NCI-H345 (cell line): ENCODE results near the gene LMX1A.

Experiments used
- DNase-seq: peaks from one replicate; lab custom pipeline; 2025; lab: John Stamatoyannopoulos, UW

LMX1A gene

GRCh38 chr1:165161130-165161529, 195.4 kb downstream of the LMX1A start:
- no peak for DNase-seq

DNA sequence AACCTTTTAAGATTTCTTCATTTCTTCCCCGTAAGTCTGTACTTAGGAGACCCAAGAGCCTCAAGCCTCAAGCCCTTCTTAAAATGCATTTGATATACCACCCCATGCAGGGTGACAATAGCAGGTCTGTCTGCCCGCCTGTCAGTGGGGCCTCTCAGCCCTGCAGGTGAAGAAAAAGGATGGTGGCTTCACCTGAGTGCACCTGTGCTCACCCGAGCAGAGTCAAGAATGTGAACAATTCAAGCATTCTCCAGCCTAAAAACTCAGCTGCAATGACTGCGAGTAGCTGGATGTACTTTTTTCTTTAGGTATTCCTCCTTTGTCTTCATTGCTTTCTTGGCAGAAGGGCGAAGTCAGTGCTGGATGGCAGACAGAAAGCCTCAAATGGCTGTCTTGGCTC, 203.3 kb downstream of the LMX1A start:
- DNase-seq: no peak

GRCh38 chr1:165152727-165153126, 203.8 kb downstream of the LMX1A start:
- peak; percentile 16 for DNase-seq

DNA sequence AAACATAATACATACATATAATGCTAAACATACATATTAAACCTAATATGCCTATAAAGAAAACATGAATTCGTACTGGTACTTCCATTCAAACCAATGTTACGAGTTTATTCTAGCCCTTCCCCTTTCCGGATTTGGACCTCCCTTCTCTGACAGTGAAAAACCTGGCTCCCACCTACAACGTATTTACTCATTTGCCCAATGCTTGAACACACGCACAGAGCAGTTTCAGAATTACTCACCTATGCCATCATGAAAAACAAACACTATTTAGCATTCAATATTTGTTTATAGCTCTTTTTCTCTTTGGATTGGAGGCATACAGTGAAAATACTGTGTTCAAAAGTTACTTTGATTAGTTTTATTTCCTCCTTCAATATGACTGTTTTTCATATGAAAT, 204.4 kb downstream of the LMX1A start:
- DNase-seq: no peak
